BE2C (cell line): ENCODE data around the gene GALNT17.

ENCODE experiments used
- DNase-seq: peaks from one replicate; pipeline ENCODE4 v3.0.0-alpha.2; 2020
- H3K27me3 ChIP-seq: fragments of 250-450 bp; sonication (Bioruptor Pico); 2 replicates; pipeline ENCODE4 v1.5.1; 2020; ENCODE audit warnings: mild to moderate bottlenecking
- H3K36me3 ChIP-seq: fragments of 250-450 bp; sonication (Bioruptor Pico); 2 replicates; pipeline ENCODE4 v1.5.1; 2020; ENCODE audit warnings: mild to moderate bottlenecking
- H3K4me1 ChIP-seq: fragments of 250-450 bp; sonication (Bioruptor Pico); 2 replicates; pipeline ENCODE4 v1.5.1; 2020
- H3K4me3 ChIP-seq: 2 replicates; pipeline ENCODE4 v1.5.1; 2011; ENCODE audit warnings: low read depth, low read length
- H3K9me3 ChIP-seq: fragments of 250-450 bp; sonication (Bioruptor Pico); 2 replicates; pipeline ENCODE4 v1.5.1; 2020
- CTCF ChIP-seq: IDR thresholded peaks from 2 replicates; pipeline ENCODE4 v1.5.1; 2012; ENCODE audit warnings: mild to moderate bottlenecking, low read depth, low read length

Gene GALNT17

GRCh38 chr7:71457021-71457420 lies 325.1 kb downstream of the GALNT17 start:
- DNase-seq, result no peak
- Histone ChIP-seq H3K4me1 (no peaks in the 10 kb centered on the region), H3K27me3 (no peaks in the 10 kb centered on the region), H3K4me3 (no peak overlapping the region), H3K36me3 (no peaks in the 10 kb centered on the region), H3K9me3 (no peaks in the 10 kb centered on the region)
- TF ChIP-seq CTCF, result no peak

- Histone ChIP-seq H3K36me3 (no peaks in the 10 kb centered on the region), H3K4me1 (no peaks in the 10 kb centered on the region), H3K9me3 (no peaks in the 10 kb centered on the region), H3K4me3 (no peak overlapping the region), H3K27me3 (no peaks in the 10 kb centered on the region)
- no peak for TF ChIP-seq CTCF
- no peak for DNase-seq
These were observed 326.1 kb downstream of the GALNT17 start for GRCh38 chr7:71457846-71458590.

GRCh38 chr7:71459132-71459531 lies 327.2 kb downstream of the GALNT17 start:
- no peaks in the 10 kb centered on the region for H3K27me3 ChIP-seq
- no peak for TF ChIP-seq CTCF
- H3K4me3 ChIP-seq, result no peak overlapping the region
- no peaks in the 10 kb centered on the region for H3K36me3 ChIP-seq
- no peak for DNase-seq
- no peaks in the 10 kb centered on the region for H3K4me1 ChIP-seq
- H3K9me3 ChIP-seq, result no peaks in the 10 kb centered on the region

GRCh38 chr7:71461572-71461971 lies 329.6 kb downstream of the GALNT17 start:
- H3K4me1 ChIP-seq, result no peaks in the 10 kb centered on the region

GRCh38 chr7:71465741-71466189 lies 333.8 kb downstream of the GALNT17 start:
- TF ChIP-seq CTCF, result no peak
- no peak overlapping the region for H3K4me3 ChIP-seq
- DNase-seq, result no peak
- no peaks in the 10 kb centered on the region for H3K4me1 ChIP-seq
- H3K36me3 ChIP-seq, result no peaks in the 10 kb centered on the region
- no peaks in the 10 kb centered on the region for H3K27me3 ChIP-seq
- no peaks in the 10 kb centered on the region for H3K9me3 ChIP-seq

More at GRCh38 chr7:71461572-71461971, 329.6 kb downstream of the GALNT17 start:
- Histone ChIP-seq H3K4me3 (no peak overlapping the region), H3K36me3 (no peaks in the 10 kb centered on the region), H3K9me3 (no peaks in the 10 kb centered on the region), H3K27me3 (no peaks in the 10 kb centered on the region)
- no peak for DNase-seq
- no peak for TF ChIP-seq CTCF

- TF ChIP-seq CTCF, result no peak
- no peak for DNase-seq
- Histone ChIP-seq H3K9me3 (no peaks in the 10 kb centered on the region), H3K36me3 (no peaks in the 10 kb centered on the region), H3K4me1 (no peaks in the 10 kb centered on the region), H3K27me3 (no peaks in the 10 kb centered on the region), H3K4me3 (no peak overlapping the region)
These were observed 334.7 kb downstream of the GALNT17 start for GRCh38 chr7:71466448-71467145.
